Measurements from ENCODE around the gene RORC.

The RORC gene

DNA sequence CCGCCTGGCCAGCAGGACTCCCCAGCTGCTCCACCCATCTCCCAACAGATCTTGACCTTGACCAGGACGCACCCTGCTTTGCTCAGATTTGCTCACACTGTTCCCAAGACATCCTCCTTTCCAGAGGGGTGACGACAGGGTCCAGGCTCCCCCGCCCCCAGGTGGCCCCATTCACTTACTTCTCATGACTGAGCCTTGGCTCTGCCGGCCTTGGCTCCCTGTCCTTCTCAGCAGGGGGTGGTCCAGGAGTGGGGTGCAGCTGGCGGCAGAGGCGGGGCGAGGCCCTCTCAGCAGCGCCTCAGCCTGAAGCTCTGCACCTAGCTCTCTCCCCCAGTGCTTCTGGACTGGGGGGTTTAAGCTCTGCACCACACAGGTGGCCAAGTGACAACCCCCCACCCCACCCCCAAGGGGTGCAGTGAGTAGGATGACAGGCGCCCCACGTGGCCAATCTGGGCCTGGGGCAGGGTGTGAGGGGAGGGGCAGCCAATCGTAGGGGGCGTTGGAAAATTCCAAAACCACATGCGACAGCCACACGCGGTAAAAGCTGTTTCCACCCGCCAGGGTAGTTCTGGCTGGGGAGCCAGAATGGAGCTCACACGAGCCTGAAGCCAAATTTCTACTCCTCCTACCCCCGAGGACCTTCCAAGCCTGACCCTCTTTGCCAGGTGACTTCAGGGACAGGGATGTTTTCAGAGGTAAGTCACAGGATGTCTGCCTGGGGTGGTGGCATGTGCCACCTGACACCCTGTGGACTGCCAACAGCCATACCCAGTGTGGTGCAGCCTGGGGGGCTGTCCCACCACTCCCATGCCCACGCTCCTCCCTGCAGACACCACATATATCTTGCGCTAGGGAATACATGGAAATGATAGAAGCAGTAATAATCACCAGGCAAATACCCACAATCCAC is 5.6 kb downstream of the RORC start:
- no peak for DNase-seq

GRCh38 chr1:151825204-151825603 is 6.4 kb downstream of the RORC start:
- DNase-seq: no peak

DNA sequence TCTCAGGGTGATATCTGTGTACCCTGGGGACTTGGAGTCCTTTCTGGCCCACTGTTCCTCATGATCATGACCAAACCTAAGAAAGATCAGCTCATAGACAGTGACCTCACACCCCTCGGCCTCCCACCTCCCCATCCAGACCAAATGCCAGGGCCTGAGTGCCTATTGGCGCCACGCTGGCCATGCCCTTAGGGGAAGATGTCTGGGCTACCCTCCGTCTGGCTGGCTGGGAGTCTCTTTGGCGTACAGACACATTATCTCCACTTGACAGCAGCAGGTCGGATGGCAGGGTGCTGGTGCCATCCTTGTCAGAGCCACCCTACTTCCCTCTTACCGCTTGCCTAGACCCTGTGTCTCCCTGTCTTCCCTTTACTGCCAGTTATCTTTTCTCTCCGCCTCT is 8.4 kb downstream of the RORC start:
- DNase-seq: no peak

- DNase-seq: no peak
Observed at GRCh38 chr1:151822404-151822803, 9.2 kb downstream of the RORC start.

DNA sequence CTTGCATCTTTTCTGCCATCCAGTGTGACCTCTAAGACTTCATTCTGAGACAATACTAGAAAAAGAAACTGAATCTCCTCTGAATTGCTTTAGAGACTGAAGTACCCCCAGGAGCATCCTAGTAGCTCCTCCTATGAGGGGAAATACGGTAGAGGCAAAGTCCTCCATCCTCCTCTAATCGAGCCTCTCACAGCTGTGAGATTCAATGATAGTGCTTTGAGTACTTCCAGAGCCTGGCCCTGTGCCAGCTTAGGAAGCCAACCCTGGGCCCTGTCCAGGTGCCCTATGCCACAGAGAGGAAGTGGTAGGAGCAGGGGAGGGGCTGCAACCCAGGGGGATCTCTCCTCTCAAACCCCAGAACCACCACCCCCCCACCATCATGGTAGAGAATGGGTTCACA is 10.7 kb downstream of the RORC start:
- DNase-seq: no peak

DNA sequence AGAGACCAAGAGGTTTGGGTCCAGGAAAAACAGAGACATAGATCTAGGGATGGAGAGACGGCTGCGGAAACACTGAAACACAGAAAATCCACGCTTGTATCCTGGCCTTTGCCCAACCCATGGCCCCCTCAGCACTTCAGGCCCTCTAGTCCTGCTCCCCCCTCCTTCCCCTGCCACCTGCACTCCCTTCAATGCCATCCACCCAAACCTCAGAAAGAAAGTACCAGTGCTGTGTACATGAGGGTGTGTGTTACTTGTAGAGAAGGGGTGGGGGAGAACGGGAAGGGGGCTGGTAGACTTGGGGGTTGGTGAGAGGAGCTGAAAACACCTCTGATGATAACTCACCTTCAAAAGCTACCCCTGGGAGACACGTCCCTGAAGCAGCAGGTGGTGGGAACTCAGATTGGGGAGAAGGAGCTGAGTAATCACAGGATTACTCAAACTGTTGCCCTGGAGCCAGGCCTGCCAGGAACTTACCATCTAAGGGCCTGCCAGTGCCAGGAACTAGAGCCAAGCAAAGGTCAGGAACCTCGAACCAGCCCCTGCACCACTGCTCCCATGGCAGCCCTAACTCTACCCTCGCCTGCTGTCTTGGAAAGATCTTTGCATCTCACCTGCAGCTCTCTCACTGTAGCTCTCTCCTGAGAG is 11.5 kb downstream of the RORC start:
- DNase-seq: no peak

GRCh38 chr1:151819227-151819835 is 12.3 kb downstream of the RORC start:
- no peak for DNase-seq

GRCh38 chr1:151817353-151817730 is 14.3 kb downstream of the RORC start:
- DNase-seq: no peak

- DNase-seq: no peak
Observed at GRCh38 chr1:151816548-151817352, 14.9 kb downstream of the RORC start.

DNA sequence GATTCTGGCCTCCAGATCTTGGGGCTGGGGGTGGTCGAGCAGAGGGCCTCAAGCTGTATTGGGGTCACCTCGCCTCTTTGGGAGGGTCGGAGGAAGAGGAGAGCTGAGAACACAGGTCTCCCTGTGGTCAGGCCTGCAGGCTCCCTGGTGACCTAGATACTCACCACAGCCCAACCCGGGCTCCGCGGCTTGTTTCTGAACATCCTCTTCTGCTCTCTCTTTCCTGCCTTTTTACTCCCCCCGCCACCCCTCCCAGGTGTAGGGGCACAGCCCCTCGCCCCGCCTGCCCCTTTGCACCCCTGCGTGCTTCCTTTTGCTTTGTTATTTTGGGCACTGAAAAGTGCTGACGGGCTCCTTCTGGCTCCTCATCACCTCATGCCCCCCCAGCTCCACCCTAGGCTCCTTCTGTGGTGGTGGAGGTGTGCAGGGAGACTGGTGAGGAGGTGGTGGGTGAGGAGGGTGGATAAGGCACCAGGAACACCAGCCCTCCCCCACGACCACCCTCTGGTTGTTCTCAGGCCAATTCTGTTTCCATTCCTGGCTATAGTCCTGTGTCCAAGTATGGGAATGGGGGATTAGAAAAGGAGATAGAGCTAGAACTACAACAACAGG is 15.8 kb downstream of the RORC start:
- DNase-seq: no peak

- DNase-seq: no peak
Observed at GRCh38 chr1:151814971-151815545, 16.5 kb downstream of the RORC start.

- no peak for DNase-seq
Observed at GRCh38 chr1:151814426-151814825, 17.2 kb downstream of the RORC start.

- DNase-seq: no peak
Observed at GRCh38 chr1:151813271-151813977, 18.2 kb downstream of the RORC start.

- DNase-seq: no peak
Observed at GRCh38 chr1:151811181-151811580, 20.4 kb downstream of the RORC start.

DNA sequence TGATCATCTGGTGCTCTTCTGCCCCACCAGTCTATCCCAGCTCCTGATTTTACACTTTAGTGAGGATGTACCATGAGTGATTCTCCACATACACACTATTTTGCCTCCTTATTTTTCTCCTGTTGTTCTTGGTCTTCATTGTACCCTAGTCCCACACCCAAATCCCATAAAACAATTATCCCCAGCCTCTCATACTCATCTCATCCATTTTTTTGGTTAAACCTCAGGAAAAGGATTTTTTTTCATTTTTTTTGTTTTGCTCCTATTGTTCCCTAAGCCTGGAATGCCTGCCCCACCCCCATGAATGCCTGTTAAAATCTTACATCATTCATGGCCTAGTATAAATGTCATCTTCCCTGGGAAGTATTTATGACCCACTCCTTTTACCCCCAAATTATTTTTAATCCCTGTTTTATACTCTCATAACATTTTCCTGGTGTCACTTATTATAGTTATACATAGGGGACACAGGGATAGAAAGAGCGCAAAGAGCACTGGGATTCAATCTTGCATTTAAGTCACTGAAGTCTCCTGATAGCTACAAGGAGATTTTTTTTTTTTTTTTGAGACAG is 21.5 kb downstream of the RORC start:
- no peak for DNase-seq

GRCh38 chr1:151809290-151809984 is 22.2 kb downstream of the RORC start:
- no peak for DNase-seq

DNA sequence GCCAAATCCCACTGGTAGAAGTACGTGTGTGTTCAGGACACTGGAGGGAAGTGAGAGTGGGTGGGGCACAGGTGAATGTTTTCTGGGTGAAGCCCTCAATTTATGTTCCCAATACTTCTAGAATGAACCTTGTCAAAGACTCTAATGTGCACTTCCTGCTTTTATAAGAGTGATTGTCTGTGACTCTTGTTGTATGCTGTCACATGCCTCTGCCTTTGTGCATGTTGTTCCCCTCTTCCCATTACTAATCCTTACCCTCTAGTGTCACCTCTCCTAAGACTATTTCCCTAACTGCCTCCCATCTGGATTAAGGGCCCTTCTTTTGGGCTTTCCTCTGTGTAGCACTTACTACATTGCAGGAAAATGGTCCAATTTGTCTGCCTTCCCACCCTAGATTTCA is 23.8 kb downstream of the RORC start:
- DNase-seq: no peak

DNA sequence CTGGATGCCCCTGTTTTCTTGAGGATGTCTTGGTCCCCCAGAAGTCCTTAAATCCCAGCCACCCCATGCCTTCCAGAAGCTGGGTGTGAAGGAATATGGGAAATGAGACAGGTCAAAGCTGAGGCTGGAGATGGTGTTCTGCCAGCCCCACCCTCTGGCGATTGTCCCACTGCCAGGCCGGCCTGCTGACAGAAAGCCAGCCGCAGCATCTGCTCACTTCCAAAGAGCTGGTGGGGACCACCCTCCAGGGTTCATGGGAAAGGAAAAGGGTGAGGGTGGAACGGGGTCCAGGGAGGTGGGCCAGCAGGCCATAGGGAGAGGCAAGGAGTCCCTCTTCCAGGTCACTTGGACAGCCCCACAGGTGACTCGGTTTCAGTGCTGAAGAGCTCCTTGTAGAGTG is 24.5 kb downstream of the RORC start:
- no peak for DNase-seq

DNA sequence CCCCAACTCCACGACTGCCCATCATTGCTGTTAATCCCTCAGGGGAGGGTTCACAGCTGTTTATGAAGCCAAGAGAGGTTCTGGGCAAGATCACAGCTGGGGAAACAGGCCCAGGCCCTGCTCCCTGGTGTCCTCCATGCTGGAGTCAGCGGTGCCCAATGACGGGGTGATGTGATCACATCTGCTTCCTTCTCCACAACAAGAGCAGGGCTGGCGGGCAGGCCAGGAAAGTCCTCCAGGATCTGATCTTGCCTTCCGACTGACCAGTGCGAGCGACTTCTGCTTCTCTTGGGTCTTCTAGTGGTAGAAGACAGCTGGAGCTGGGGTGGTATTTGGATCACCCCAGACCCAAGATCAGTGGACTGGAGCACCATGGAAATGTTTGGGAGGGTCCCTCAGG is 25.4 kb downstream of the RORC start:
- no peak for DNase-seq

GRCh38 chr1:151805066-151805820 is 26.4 kb downstream of the RORC start, which contains the start of gene LINGO4:
LINGO4 (minus strand) TSS chr1:151805419; CDS start chr1:151802704, 2,715 bp downstream.
- no peak for DNase-seq
